C4-2B (cell line): ENCODE data around the gene MOCS2.

Source experiments
- CTCF ChIP-seq: fragments of 450-650 bp; conservative IDR thresholded peaks from 2 replicates; pipeline ENCODE4 v1.5.1; 2017; ENCODE audit warnings: mild to moderate bottlenecking
- ZFX ChIP-seq: fragments of 450-650 bp; IDR thresholded peaks from 2 replicates; pipeline ENCODE4 v1.6.1; 2017

- TF ChIP-seq CTCF (peak; percentile 72), ZFX (no peak)
These were observed 5.4 kb upstream of the MOCS2 start for GRCh38 chr5:53114988-53115387.
